ENCODE measurements around the gene TWIST2. TPM values are rescaled to one million over a fixed set of nuclear protein-coding genes. Genes with fewer than 3 reads are reported as not detected.

TWIST2 gene
- total RNA-seq, 4 donors from 2014 or later = 72.5 to 140 (median 106) TPM

GRCh38 chr2:238914648-238915015 lies 66.7 kb downstream of the TWIST2 start:
- H3K27ac ChIP-seq = no peak overlapping the region
- peaks cover 0 to 13% (median 0%) of the 10 kb centered on the region in 4 donors for H3K9me3 ChIP-seq
- no peak for DNase-seq (ENCODE audit: low spot score in 2 of 2)
- 83 to 84% methylated on average over 11 of the region's 11 CpGs for WGBS, 2 donors
- no peak overlapping the region for H3K4me3 ChIP-seq
- TF ChIP-seq EP300 (IDR thresholded peaks at IDR 0.05) = no peak
- TF ChIP-seq POLR2A (IDR thresholded peaks at IDR 0.05) = no peak
- TF ChIP-seq, protein P1, sequence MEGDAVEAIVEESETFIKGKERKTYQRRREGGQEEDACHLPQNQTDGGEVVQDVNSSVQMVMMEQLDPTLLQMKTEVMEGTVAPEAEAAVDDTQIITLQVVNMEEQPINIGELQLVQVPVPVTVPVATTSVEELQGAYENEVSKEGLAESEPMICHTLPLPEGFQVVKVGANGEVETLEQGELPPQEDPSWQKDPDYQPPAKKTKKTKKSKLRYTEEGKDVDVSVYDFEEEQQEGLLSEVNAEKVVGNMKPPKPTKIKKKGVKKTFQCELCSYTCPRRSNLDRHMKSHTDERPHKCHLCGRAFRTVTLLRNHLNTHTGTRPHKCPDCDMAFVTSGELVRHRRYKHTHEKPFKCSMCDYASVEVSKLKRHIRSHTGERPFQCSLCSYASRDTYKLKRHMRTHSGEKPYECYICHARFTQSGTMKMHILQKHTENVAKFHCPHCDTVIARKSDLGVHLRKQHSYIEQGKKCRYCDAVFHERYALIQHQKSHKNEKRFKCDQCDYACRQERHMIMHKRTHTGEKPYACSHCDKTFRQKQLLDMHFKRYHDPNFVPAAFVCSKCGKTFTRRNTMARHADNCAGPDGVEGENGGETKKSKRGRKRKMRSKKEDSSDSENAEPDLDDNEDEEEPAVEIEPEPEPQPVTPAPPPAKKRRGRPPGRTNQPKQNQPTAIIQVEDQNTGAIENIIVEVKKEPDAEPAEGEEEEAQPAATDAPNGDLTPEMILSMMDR (IDR thresholded peaks at IDR 0.05) = no peak
- no peaks in the 10 kb centered on the region for H3K27me3 ChIP-seq
- peaks cover 0 to 2% (median 0%) of the 10 kb centered on the region in 4 donors for H3K4me1 ChIP-seq
- peaks cover 0 to 4% (median 0%) of the 10 kb centered on the region in 3 donors for H3K36me3 ChIP-seq

DNA sequence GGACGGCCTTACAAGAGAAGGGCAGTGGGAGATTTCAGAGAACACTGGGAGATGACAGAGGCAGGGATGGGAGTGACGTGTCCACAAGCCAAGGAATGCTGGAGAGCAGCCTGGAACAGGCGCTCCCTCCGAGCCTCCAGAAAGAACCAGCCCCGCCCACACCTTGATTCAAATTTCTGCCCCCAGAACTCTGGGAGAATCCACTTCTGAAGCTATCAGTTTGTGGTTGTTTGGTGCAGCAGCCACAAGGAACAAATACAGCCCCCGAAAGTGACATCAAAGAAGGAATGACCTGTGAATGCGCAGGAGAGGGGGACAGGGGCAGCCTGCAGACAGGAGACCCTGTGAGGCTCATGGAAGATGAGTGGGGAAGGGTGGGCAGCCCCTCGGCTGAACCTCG lies 67.3 kb downstream of the TWIST2 start:
- H3K36me3 ChIP-seq = peaks cover 0 to 4% (median 0%) of the 10 kb centered on the region in 3 donors
- no peak for TF ChIP-seq POLR2A (IDR thresholded peaks at IDR 0.05)
- TF ChIP-seq, protein P1 (IDR thresholded peaks at IDR 0.05) = no peak
- no peak for TF ChIP-seq EP300 (IDR thresholded peaks at IDR 0.05)
- H3K4me1 ChIP-seq = no peaks in the 10 kb centered on the region
- H3K9me3 ChIP-seq = peaks cover 0 to 13% (median 0%) of the 10 kb centered on the region in 4 donors
- no peak overlapping the region for H3K27ac ChIP-seq
- H3K27me3 ChIP-seq = no peaks in the 10 kb centered on the region
- WGBS, 2 donors = 82 to 88% methylated on average over 9 of the region's 9 CpGs
- DNase-seq (ENCODE audit: low spot score in 2 of 2) = no peak
- no peak overlapping the region for H3K4me3 ChIP-seq

DNA sequence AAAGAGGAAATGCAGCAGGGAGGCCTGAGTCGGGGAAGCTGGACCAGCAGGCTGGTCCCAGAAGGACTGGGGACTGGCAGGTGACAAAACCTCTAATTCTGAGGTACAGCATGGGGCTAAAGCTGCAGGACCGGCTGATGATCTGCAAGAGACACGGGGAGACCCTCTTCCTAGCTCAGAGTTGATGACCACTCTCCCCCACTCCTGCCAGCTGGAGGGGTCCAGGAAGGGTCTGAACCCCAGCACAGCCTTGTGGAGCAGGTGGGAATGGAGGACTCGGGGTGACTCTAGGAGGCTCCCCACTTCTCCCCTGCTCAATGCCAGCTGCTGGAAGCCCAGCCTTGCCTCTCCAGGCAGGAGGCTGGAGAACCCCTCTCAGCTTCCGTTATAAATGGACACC lies 67.7 kb downstream of the TWIST2 start:
- no peaks in the 10 kb centered on the region for H3K27me3 ChIP-seq
- peaks cover 0 to 13% (median 0%) of the 10 kb centered on the region in 4 donors for H3K9me3 ChIP-seq
- H3K4me1 ChIP-seq = no peaks in the 10 kb centered on the region
- no peak overlapping the region for H3K4me3 ChIP-seq
- H3K27ac ChIP-seq = no peak overlapping the region
- peaks cover 0 to 4% (median 0%) of the 10 kb centered on the region in 3 donors for H3K36me3 ChIP-seq
- DNase-seq (ENCODE audit: low spot score in 2 of 2) = no peak
- TF ChIP-seq POLR2A (IDR thresholded peaks at IDR 0.05) = no peak
- TF ChIP-seq, protein P1 (IDR thresholded peaks at IDR 0.05) = no peak
- TF ChIP-seq EP300 (IDR thresholded peaks at IDR 0.05) = no peak
- WGBS, 2 donors = 78 to 84% methylated on average over 5 of the region's 5 CpGs

GRCh38 chr2:238916176-238916874 lies 68.4 kb downstream of the TWIST2 start:
- peaks cover 0 to 13% (median 0%) of the 10 kb centered on the region in 4 donors for H3K9me3 ChIP-seq
- no peak overlapping the region for H3K4me3 ChIP-seq
- no peak for TF ChIP-seq POLR2A (IDR thresholded peaks at IDR 0.05)
- TF ChIP-seq, protein P1 (IDR thresholded peaks at IDR 0.05) = no peak
- no peak for TF ChIP-seq EP300 (IDR thresholded peaks at IDR 0.05)
- H3K27me3 ChIP-seq = no peaks in the 10 kb centered on the region
- H3K27ac ChIP-seq = no peak overlapping the region
- WGBS, 2 donors = 66 to 69% methylated on average over 15 to 16 of the region's 16 CpGs
- H3K36me3 ChIP-seq = no peaks in the 10 kb centered on the region
- DNase-seq (ENCODE audit: low spot score in 2 of 2) = no peak
- H3K4me1 ChIP-seq = no peaks in the 10 kb centered on the region

- H3K9me3 ChIP-seq = peaks cover 0 to 13% (median 0%) of the 10 kb centered on the region in 4 donors
- H3K4me1 ChIP-seq = no peaks in the 10 kb centered on the region
- H3K4me3 ChIP-seq = no peak overlapping the region
- no peaks in the 10 kb centered on the region for H3K36me3 ChIP-seq
- WGBS, 2 donors = 79 to 85% methylated on average over 8 to 13 of the region's 14 CpGs
- no peak overlapping the region for H3K27ac ChIP-seq
- H3K27me3 ChIP-seq = no peaks in the 10 kb centered on the region
- DNase-seq (ENCODE audit: low spot score in 2 of 2) = no peak
- TF ChIP-seq POLR2A (IDR thresholded peaks at IDR 0.05) (no peak), EP300 (IDR thresholded peaks at IDR 0.05) (no peak)
- TF ChIP-seq, protein P1 (IDR thresholded peaks at IDR 0.05) = no peak
Measured at GRCh38 chr2:238916875-238917590, 69.1 kb downstream of the TWIST2 start.

Data from tibial nerve (tissue), 4 donors.